GM12878 (cell line): ENCODE data around the gene NIPSNAP3A. TPM values are rescaled to one million over a fixed set of nuclear protein-coding genes. Genes with fewer than 3 reads are reported as not detected.

Experiments
- CEBPB ChIP-seq, 2 experiments: fragments of 150-350 bp in 1 of 2; IDR thresholded peaks; 2 replicates each; pipeline ENCODE4 v1.6.1; 2012 to 2014; ENCODE audit warnings: low read depth in 2 of 2, low read length in 2 of 2, borderline replicate concordance in 1 of 2, inconsistent platforms in 1 of 2
- EZH2 ChIP-seq: IDR thresholded peaks from 2 replicates; pipeline ENCODE4 v1.6.1; 2012; ENCODE audit warnings: low read depth, mild to moderate bottlenecking, control low read depth, inconsistent platforms, low read length, borderline replicate concordance; ENCODE audit not compliant: control insufficient read depth
- HDAC2 ChIP-seq: fragments of 200-600 bp; sonication (generic); IDR thresholded peaks from 2 replicates; pipeline ENCODE4 v1.6.1; 2017
- HDGF ChIP-seq: fragments of 450-650 bp; IDR thresholded peaks from 2 replicates; pipeline ENCODE4 v1.6.1; 2016; ENCODE audit warnings: antibody characterized with exemption
- IKZF1 ChIP-seq: fragments of 450-650 bp; conservative IDR thresholded peaks from 2 replicates; pipeline ENCODE4 v1.6.1; 2017; ENCODE audit warnings: antibody characterized with exemption, mild to moderate bottlenecking
- JUNB ChIP-seq: IDR thresholded peaks from 2 replicates; pipeline ENCODE4 v1.6.1; 2016; ENCODE audit warnings: antibody characterized with exemption, mild to moderate bottlenecking
- MYC ChIP-seq: IDR thresholded peaks from 2 replicates; pipeline ENCODE4 v1.6.1; 2011; ENCODE audit warnings: mild to moderate bottlenecking, low read length, moderate library complexity, inconsistent platforms; ENCODE audit not compliant: insufficient read depth, insufficient replicate concordance, insufficient read length, severe bottlenecking
- PBX3 ChIP-seq: IDR thresholded peaks from 2 replicates; pipeline ENCODE4 v1.6.1; 2011; ENCODE audit warnings: mild to moderate bottlenecking, low read depth, low read length, moderate library complexity; ENCODE audit not compliant: insufficient replicate concordance
- RAD51 ChIP-seq: fragments of 450-650 bp; IDR thresholded peaks from 2 replicates; pipeline ENCODE4 v1.6.1; 2016; ENCODE audit warnings: moderate library complexity, mild to moderate bottlenecking, inconsistent platforms
- RCOR1 ChIP-seq: conservative IDR thresholded peaks from 2 replicates; pipeline ENCODE4 v1.6.1; 2012; ENCODE audit warnings: low read depth, low read length, improper control_type of control experiment
- RELB ChIP-seq: fragments of 450-650 bp; IDR thresholded peaks from 2 replicates; pipeline ENCODE4 v1.6.1; 2017; ENCODE audit warnings: low read depth, mild to moderate bottlenecking, moderate library complexity
- SMAD1 ChIP-seq: fragments of 450-650 bp; IDR thresholded peaks from 2 replicates; pipeline ENCODE4 v1.6.1; 2018; ENCODE audit warnings: mild to moderate bottlenecking, low read depth; ENCODE audit not compliant: partially characterized antibody
- SPI1 ChIP-seq: IDR thresholded peaks from 2 replicates; pipeline ENCODE4 v1.6.1; 2011; ENCODE audit warnings: low read depth, mild to moderate bottlenecking, low read length, moderate library complexity, borderline replicate concordance; ENCODE audit not compliant: insufficient read depth
- TCF12 ChIP-seq: IDR thresholded peaks from 2 replicates; pipeline ENCODE4 v1.6.1; 2011; ENCODE audit warnings: low read depth, mild to moderate bottlenecking, low read length
- ZBTB4 ChIP-seq: fragments of 450-650 bp; formaldehyde crosslinking; IDR thresholded peaks from 2 replicates; pipeline ENCODE4 v1.4.0; 2022; ENCODE audit warnings: mild to moderate bottlenecking, moderate library complexity
- ZNF592 ChIP-seq: fragments of 450-650 bp; IDR thresholded peaks from 2 replicates; pipeline ENCODE4 v1.6.1; 2017; ENCODE audit warnings: mild to moderate bottlenecking, moderate library complexity
- polyA plus RNA-seq, 11 experiments: library from polyadenylated mRNA; depleted of rRNA in 4 of 11; unstranded in 6 of 11; stranded (reverse) in 5 of 11; fragments of >200 nt; fragmentation: Nextera tagmentation in 4 of 11; fragmentation: Illumina TruSeq in 1 of 11; extraction: Ambion mirVana in 4 of 11; extraction: Trizol in 1 of 11; gene quantifications; 1 replicate in 1 of 11; 2 replicates in 10 of 11; pipeline versions ENCODE4 v1.2.1 to v1.2.3, GENCODE V29; 2011 to 2016; ENCODE audit warnings: inconsistent platforms in 2 of 11, missing spikeins in 2 of 11, low read depth in 1 of 11
- total RNA-seq, 4 experiments: library from RNA; depleted of rRNA in 3 of 4; stranded (reverse); fragments of >200 nt in 3 of 4; fragmentation: Illumina TruSeq in 1 of 4; extraction: Trizol in 1 of 4; gene quantifications; 2 replicates each; pipeline versions ENCODE4 v1.2.1 to v1.2.3, GENCODE V29; 2013 to 2021

Gene NIPSNAP3A
- total and polyA plus RNA-seq, 10 of the 15 experiments (the other 5 are each of a cell fraction or from before 2014, with no cell fraction given) = 19.1 to 87.2 (median 34.0) TPM

- no peak for TF ChIP-seq PBX3
- TF ChIP-seq RELB = peak; percentile 38; the same call in 1 of the 2 replicates
- TF ChIP-seq IKZF1 = peak; percentile 86
- no peak for TF ChIP-seq ZNF592
- TF ChIP-seq SMAD1 = no peak
- TF ChIP-seq MYC = no peak
- no peak for TF ChIP-seq HDAC2
- no peak for TF ChIP-seq JUNB
- no peak for TF ChIP-seq SPI1
- TF ChIP-seq CEBPB (IDR thresholded peaks at IDR 0.05; ENCODE audit: borderline replicate concordance in 1 of 2, low read depth in 2 of 2, low read length in 2 of 2) = no peak; a peak in 1 of 4 replicates
- no peak for TF ChIP-seq EZH2
- TF ChIP-seq HDGF = peak; percentile 51; the same call in 1 of the 2 replicates
- no peak for TF ChIP-seq RAD51
- no peak for TF ChIP-seq ZBTB4 (CRISPR knock-in tag)
- no peak for TF ChIP-seq RCOR1
- no peak for TF ChIP-seq TCF12
These were observed at the start of gene NIPSNAP3A (continued) for GRCh38 chr9:104747565-104748358.
